NCI-H2171 treated with DMSO at 0.1 percent for 48 hours (cell line): ENCODE measurements around the gene FAM168A.
"Not testable (repeated sequence)": the region's sequence is repeated elsewhere in the genome, so short reads cannot be mapped to it uniquely, and the experiment has no call there.

Experiments
- DNase-seq: peaks from one replicate; lab custom pipeline; 2025; lab: John Stamatoyannopoulos, UW

The FAM168A gene

GRCh38 chr11:73596547-73596946, 1.4 kb downstream of the FAM168A start:
- DNase-seq = no peak

DNA sequence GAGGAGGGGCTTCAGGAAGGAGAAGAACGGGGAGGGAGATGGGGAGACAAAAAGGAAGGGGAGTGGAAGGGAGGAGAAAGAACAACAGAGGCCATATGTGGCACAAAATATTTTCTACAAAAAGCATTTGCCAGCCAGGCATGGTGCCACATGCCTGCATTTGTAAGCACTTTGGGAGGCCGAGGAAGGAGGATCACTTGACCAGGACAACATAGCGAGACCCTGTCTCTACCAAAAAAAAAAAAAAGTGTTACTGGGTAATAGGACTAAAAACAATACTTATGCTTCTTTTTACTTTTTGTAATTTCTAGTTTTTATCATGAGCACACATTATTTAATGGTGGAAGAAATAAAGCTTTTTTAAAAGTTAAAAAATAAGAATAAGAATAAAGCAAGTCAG, 5.3 kb downstream of the FAM168A start:
- DNase-seq = no peak

- no peak for DNase-seq
These were observed 6.2 kb downstream of the FAM168A start for GRCh38 chr11:73591743-73592142.

GRCh38 chr11:73590991-73591390, 6.9 kb downstream of the FAM168A start:
- no peak for DNase-seq

DNA sequence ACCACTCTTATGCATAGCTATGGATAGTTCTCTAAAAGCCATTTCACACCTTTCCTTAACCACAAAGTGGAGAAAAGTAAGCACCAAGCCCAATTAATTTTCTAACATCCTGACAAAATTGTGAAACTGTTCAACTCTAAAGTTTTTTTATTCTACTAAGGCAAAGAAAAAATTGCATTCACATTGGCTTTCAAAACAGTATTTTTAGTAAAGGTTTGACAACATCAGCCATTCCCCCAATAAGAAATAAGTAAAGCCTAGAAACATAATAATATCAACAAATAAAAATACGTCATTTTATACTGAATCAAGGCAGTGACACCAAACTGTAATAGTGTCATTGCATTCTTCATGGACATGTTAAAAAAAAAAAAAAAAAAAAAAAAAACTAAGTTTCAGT, 11.1 kb downstream of the FAM168A start:
- DNase-seq = no peak

GRCh38 chr11:73585834-73586575, 11.9 kb downstream of the FAM168A start:
- DNase-seq = no peak

- no peak for DNase-seq
These were observed 13.1 kb downstream of the FAM168A start for GRCh38 chr11:73584831-73585230.

DNA sequence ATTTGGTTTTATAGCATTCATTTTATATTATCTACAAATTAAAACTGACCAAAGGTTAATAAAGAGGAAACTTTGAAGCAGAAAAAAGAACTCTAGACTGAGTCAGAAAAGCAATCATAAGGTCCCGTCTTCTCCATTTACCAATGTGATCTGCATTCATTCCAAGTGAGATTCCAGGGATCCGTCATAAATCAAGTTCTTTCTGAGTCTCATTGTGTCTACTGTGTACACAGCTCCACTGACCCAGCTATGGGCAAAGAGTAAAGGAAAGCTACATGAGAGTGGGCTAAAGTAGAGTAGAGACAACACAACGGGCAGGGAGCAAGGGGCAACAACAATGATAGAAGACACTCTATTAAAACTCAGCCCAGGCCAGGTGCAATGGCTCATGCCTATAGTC, 15.3 kb downstream of the FAM168A start:
- DNase-seq = no peak

DNA sequence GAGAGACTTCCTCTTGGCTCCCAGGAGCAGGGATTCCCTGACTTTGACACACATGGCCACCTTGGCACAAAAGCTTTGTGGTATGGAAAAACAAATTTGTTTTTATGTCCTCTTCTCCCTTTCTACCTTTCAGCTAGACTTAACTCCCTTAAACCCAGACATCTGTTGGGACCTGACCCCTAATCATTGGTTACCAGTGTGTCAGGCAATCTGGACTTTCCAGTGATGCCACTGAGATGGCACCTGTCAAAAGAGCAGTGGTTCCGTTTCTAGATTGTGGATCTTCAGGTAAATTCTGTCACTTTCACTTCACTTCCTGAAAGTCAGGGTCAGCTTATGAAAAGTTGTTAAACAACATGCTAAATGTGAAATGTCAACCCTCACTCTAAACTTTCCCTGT, 17.2 kb downstream of the FAM168A start:
- not testable (repeated sequence) for DNase-seq

DNA sequence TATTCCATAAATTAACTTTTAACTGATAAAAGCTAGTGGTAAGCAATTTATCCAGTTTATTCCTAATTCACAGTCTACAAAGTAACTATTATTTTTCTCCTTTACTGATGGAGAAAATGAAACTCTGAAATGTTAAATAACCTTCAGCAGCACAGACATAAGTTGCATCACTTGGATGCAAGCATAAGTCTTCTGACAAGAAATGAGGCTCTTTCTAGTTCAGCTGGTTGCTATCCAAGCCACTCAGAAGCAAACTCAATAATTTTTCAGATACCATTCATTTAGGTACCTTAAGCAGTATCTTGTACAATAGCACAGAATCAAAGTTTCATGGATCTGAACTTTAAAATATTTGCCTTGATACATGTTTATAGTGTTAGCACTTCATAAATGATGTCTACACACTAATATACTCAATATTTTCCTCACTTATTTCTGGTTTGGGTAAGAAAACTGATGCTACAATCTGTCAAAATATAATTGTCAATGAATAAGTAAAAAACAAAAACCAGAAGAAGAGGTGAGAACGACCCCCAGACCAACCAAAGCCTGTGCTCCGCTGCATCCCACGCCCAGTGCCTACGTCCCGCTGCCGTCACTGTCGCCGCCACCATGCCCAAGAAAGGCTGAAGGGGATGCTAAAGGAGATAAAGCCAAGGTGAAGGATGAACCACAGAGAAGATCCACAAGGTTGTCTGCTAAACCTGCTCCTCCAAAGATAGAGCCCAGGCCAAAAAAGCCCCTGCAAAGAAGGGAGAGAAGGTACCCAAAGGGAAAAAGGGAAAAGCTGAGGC, 18.1 kb downstream of the FAM168A start:
- no peak for DNase-seq

DNA sequence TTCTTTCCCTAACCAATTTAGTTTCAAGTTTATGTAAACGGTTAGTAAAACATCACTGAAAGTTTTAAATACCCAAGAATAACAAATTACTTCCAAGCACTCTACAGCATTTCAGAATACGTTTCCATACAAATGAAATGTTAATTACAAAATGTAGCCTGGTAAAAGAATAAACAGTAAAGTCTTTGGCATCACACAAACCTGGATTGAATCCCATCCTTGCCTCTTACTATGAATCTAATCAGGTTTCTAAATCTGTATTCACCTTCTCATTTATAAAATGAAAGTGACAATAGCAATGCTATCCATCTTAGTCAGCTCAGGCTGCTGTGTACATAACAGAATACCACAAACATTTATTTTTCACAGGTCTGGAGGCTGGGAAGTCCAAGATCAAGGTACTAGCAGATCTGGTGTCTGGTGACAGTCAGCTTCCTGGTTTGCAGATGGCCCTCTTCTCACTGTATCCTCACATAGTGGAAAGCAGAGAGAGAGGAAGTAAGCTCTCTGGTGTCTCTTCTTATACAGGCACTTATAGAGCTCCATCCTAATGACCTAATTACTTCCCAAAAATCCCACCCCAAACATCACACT, 19.2 kb downstream of the FAM168A start:
- no peak for DNase-seq

- DNase-seq = peak; percentile 23
These were observed 20.4 kb downstream of the FAM168A start for GRCh38 chr11:73577496-73577917.

- DNase-seq = peak; percentile 16
These were observed 21.7 kb downstream of the FAM168A start for GRCh38 chr11:73576185-73576614.

DNA sequence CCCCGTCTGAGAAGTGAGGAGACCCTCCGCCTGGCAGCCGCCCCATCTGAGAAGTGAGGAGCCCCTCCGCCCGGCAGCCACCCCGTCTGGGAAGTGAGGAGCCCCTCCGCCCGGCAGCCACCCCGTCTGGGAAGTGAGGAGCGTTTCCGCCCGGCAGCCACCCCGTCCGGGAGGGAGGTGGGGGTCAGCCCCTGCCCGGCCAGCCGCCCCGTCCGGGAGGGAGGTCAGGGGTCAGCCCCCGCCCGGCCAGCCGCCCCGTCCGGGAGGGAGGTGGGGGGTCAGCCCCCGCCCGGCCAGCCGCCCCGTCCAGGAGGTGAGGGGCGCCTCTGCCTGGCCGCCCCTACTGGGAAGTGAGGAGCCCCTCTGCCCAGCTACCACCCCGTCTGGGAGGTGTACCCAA, 25.9 kb downstream of the FAM168A start:
- DNase-seq = not testable (repeated sequence)

DNA sequence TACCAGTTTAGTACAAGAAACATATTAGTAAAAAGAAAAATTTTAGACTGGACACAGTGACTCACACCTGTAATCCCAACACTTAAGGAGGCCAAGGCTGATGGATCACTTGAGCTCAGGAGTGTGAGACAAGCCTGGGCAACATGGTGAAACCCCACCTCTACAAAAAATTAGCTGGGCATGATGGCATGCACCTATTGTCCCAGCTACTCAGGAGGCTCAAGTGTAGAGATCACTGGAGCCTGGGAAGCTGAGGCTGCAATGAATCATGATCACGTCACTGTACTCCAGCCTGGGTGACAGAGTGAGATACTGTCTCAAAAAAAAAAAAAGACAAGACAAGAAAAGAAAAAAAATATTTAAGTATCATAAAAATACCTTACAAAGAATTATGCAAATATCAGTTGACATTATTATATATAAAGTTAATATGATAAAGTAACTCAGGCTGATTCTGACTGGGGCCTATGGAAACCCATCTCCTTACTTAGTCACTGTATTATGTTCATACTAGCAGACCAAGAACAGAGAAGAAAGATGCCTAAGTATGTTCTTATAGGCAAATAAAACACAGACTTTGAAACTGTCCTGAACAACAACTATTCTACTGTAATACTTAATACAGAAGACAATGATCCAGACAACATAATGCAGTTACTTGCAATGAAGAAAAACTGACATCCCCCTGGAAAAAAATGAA, 27.3 kb downstream of the FAM168A start:
- no peak for DNase-seq

GRCh38 chr11:73566977-73567755, 30.7 kb downstream of the FAM168A start:
- peak; percentile 62 for DNase-seq

- DNase-seq = no peak
These were observed 31.5 kb downstream of the FAM168A start for GRCh38 chr11:73566422-73566821.

DNA sequence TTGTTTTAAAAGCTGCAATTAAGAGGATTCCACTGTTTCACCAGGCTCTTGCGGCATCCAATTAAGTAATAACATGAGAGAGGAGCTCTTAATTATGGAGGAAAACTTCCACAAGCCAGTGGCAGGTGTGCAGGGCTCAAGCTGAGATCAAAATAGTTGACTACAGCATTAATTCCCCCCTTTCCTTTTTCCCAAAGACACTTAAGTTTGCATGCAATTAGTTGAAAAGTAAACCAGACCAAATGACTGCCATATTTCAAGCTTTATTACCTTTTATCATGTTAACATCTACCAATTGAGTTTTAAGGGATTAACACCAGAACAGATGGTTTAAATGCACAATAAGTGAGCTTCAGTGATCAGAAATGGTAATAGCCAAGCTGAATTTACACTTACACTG, 32.1 kb downstream of the FAM168A start:
- peak; percentile 69 for DNase-seq

DNA sequence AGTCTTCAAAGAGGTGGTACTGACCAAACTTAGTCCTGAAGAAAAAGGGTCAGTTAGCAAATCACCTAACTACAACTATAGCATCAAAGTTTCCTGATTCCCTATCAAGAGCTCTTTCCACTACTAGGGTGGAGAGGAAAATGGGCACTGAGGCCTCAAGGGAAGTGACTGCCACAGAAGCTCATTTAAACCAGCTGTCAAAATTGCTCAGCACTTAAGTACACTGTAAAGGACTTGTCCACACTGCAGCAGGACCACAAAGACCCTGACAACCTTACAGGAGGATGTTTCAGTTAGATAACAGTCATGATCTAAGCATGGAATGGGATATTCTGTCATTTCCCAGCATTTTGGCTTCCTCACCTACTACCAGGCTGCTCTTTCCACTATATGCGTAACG, 33.0 kb downstream of the FAM168A start:
- no peak for DNase-seq

GRCh38 chr11:73563539-73564200, 34.2 kb downstream of the FAM168A start:
- DNase-seq = no peak

DNA sequence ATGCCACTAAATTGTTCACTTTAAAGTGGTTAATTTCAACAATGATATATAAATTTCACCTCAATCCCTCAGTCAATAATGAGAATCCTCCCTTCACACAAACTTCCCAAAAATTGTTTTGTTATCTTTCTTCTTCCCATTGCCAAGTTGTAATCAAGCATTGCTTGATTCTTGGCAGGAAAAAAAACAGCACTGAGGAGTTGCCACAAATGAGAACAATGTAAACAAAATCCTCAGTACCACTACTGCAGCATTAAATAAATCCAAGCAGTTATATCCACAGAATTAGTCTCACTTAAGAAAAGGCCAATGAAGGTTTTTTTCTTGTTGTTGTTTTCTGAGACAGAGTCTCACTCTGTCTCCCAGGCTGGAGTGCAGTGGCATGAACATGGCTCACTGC, 38.2 kb downstream of the FAM168A start:
- DNase-seq = no peak
